ENCODE results near the gene ECHDC3.

ECHDC3 gene

DNA sequence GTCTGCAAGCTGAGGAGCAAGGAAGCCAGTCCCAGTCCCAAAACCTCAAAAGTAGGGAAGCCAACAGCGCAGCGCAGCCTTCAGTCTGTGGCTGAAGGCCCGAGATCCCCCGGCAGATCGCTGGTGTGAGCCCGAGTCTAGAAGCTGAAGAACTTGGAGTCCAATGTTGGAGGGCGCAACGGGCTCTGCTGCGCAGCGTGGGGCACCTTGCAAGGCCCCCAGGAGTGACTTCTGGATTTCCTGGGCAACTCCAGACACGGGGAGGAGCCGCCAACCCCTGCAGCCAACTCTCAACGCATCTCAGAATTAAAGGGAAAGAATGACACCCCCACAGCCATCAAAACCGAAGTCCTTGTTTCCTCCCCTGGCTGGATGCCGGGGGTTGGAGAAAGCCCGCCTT is 62.2 kb downstream of the ECHDC3 start:
- in situ Hi-C loops (cut with MboI; ENCODE audit: low sequenced_read_pairs): no loop called here

DNA sequence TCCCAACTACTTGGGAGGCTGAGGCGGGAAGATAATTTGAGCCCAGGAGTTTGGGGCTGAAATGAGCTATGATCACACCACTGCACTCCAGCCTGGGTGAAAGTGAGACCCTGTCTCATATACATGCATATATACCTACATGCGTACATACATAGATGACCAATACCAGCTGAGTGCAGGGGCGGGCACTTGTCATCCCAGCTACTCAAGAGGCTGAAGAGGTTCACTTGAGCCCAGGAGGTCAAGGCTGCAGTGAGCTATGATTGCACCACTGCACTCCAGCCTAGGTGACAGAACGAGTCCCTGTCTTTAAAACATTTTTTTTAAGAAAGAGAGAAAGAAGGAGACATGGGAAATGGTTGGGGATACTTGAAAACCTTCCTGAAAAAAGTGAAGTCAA is 63.6 kb downstream of the ECHDC3 start:
- in situ Hi-C loops (cut with MboI; ENCODE audit: low sequenced_read_pairs): no loop called here

DNA sequence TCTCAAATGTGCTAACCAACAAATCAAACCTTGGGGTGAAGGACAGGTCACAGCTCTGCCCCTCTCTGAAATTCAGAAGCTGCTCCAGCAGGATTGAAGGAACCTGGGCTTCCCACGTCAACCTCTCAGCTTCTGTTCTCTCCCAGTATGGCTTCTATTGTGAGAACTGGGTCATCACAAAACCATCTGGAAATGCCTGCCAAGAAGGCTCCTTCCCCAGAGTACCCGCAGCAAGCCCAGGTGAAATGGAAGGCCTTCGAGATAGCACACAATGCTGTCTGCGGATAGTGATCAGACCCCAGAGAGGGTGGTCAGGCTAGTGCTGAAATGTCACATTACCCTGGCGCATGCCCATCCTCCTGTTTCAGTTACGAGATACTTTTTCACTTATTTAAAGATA is 64.5 kb downstream of the ECHDC3 start:
- in situ Hi-C loops (cut with MboI; ENCODE audit: low sequenced_read_pairs): no loop called here

DNA sequence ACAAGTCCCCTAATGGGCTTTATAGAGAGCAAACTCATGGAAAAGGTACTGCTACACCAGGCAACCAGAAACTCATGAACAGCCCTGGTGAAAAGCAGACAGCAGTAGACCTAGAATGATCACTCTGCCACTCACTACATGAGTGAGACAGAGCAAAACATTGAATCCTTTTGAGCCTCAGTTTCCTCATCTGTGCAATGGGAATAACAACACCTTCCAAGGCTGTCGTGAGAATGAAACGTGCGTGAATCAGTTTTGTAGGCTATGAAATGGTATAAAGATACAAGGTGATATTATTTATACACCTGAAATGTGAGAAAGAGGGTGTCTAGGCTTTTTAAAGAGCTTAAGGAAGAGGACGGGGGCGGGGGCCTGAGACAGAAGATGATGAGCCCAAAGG is 66.6 kb downstream of the ECHDC3 start:
- in situ Hi-C loops (cut with MboI; ENCODE audit: low sequenced_read_pairs): no loop called here

DNA sequence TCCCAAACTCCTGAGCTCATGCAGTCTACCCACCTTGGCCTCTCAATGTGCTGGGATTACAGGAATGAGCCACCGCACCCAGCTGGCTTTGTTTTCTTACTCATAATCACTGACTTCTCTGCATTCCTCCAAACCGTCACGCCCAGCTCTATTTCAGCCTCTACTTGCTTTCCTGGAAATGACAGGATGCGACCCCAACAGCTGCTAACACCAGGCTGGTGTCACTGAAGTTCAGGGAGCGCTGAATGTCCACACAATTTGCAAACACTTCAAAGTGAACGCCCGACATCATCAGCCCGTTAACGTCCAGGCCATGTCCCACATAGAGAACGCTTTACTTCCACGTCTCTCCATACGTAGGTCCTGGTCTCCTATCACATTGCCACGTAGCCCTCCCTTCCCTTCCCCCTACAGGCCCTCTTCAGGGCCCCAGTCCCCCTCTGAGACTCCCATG is 68.2 kb downstream of the ECHDC3 start:
- in situ Hi-C loops (cut with MboI; ENCODE audit: low sequenced_read_pairs): no loop called here

GRCh38 chr10:11810973-11811372 is 68.8 kb downstream of the ECHDC3 start:
- in situ Hi-C loops (cut with MboI; ENCODE audit: low sequenced_read_pairs): no loop called here

GRCh38 chr10:11813177-11813576 is 71.0 kb downstream of the ECHDC3 start:
- in situ Hi-C loops (cut with MboI; ENCODE audit: low sequenced_read_pairs): no loop called here

All from HL-60/S4 (cell line).